CD4-positive, alpha-beta memory T cell (primary cell): ENCODE measurements around the gene EIF4EBP2. TPM values are rescaled to one million over a fixed set of nuclear protein-coding genes. Genes with fewer than 3 reads are reported as not detected.
A peak's percentile ranks its signal among the peaks of the same experiment; 100 is the strongest.

Experiments
- CTCF ChIA-PET: fragments of 350-600 bp; sonication (Branson Sonifier 250); formaldehyde crosslinking; loops from one replicate; lab custom pipeline; 2021; ENCODE audit warnings: inconsistent platforms; ENCODE audit not compliant: partially characterized antibody; lab: Charles Lee
- POLR2A ChIA-PET: fragments of 350-600 bp; sonication (Branson Sonifier 250); formaldehyde crosslinking; loops from one replicate; lab custom pipeline; 2021; ENCODE audit not compliant: partially characterized antibody; lab: Charles Lee
- DNase-seq, 5 donors: peaks; one replicate each; pipeline versions ENCODE4 v3.0.0 to v3.0.0-alpha.2; 2020 to 2022; ENCODE audit warnings: mixed read lengths in 1 of 5
- H3K27ac ChIP-seq: one replicate; pipeline ENCODE4 v1.7.0; 2013; ENCODE audit warnings: low read depth, low read length
- H3K27me3 ChIP-seq: 2 replicates; pipeline ENCODE4 v1.7.0; 2013; ENCODE audit warnings: mild to moderate bottlenecking, low read length, moderate library complexity; ENCODE audit not compliant: insufficient read depth
- H3K36me3 ChIP-seq: 2 replicates; pipeline ENCODE4 v1.7.0; 2013; ENCODE audit warnings: mild to moderate bottlenecking, low read length, moderate library complexity; ENCODE audit not compliant: insufficient read depth
- H3K4me1 ChIP-seq: 2 replicates; pipeline ENCODE4 v1.7.0; 2013; ENCODE audit warnings: mild to moderate bottlenecking, low read length, moderate library complexity; ENCODE audit not compliant: insufficient read depth
- H3K4me3 ChIP-seq, 2 donors: one replicate each; pipeline ENCODE4 v1.7.0; 2013; ENCODE audit warnings: low read length in 2 of 2, mild to moderate bottlenecking in 1 of 2
- H3K9me3 ChIP-seq, 2 donors: one replicate each; pipeline ENCODE4 v1.7.0; 2013; ENCODE audit warnings: low read length in 2 of 2, control low read depth in 1 of 2; ENCODE audit not compliant: control insufficient read depth in 1 of 2
- H3K27ac Mint-ChIP-seq, 7 donors: one replicate each; pipeline ENCODE4 v1.8.0; 2020 to 2021; ENCODE audit warnings: mixed read lengths in 7 of 7, mild to moderate bottlenecking in 6 of 7, inconsistent platforms in 3 of 7, moderate library complexity in 3 of 7
- H3K27me3 Mint-ChIP-seq, 2 donors: one replicate each; pipeline ENCODE4 v1.8.0; 2020 to 2021; ENCODE audit warnings: mixed read lengths in 2 of 2
- H3K36me3 Mint-ChIP-seq, 2 donors: one replicate each; pipeline ENCODE4 v1.8.0; 2020 to 2021; ENCODE audit warnings: mixed read lengths in 2 of 2, inconsistent platforms in 1 of 2, mild to moderate bottlenecking in 1 of 2
- H3K4me1 Mint-ChIP-seq, 4 donors: one replicate each; pipeline ENCODE4 v1.8.0; 2020 to 2021; ENCODE audit warnings: mixed read lengths in 4 of 4, mild to moderate bottlenecking in 1 of 4
- H3K4me3 Mint-ChIP-seq, 8 donors: one replicate each; pipeline ENCODE4 v1.8.0; 2020 to 2021; ENCODE audit warnings: mixed read lengths in 8 of 8, mild to moderate bottlenecking in 7 of 8, moderate library complexity in 6 of 8, inconsistent platforms in 3 of 8
- H3K9me3 Mint-ChIP-seq, 8 donors: one replicate each; pipeline ENCODE4 v1.8.0; 2020 to 2021; ENCODE audit warnings: mixed read lengths in 8 of 8, mild to moderate bottlenecking in 5 of 8, inconsistent platforms in 3 of 8, moderate library complexity in 1 of 8
- intact Hi-C: fragments of 100-400 bp; cut with micrococcal nuclease; formaldehyde crosslinking; loops from one replicate; pipeline ENCODE4 v1.15.1; 2023
- polyA plus RNA-seq, 2 donors: library from polyadenylated mRNA; unstranded; fragments of 300-500 nt; fragmentation: Illumina TruSeq; gene quantifications; one replicate each; pipeline ENCODE4 v1.2.3, GENCODE V29; 2021
- total RNA-seq, 2 experiments: library from RNA; stranded (reverse); gene quantifications; one replicate each; pipeline ENCODE4 v1.2.3, GENCODE V29; 2021

EIF4EBP2 gene
- total and polyA plus RNA-seq, 4 experiments from 2014 or later: 54.5 to 83.9 (median 62.3) TPM

DNA sequence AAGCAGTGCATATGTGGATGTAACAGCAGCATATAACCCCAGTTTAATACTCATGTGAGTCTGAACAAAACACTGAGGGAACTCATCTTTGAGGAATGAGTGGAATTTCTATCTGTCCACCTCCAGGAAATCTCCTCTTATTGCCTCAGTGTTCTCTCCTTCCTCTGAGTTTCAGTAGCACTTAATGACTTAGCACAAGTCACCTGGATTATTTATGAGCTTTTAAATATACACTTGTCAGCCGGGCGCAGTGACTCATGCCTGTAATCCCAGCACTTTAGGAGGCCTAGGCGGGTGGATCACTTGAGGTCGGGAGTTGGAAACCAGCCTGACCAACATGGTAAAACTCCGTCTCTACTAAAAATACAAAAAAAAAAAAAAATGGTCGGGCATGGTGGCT is 25.8 kb upstream of the EIF4EBP2 start:
- no peak overlapping the region for H3K4me3 ChIP-seq
- intact Hi-C loops: no loop called here
- peaks cover 0 to 6% of the 10 kb centered on the region in 2 donors for H3K9me3 ChIP-seq
- no peak for DNase-seq
- POLR2A ChIA-PET: no interaction called here
- no peaks in the 10 kb centered on the region for H3K27me3 Mint-ChIP-seq
- peaks cover 0 to 14% (median 6%) of the 10 kb centered on the region in 4 donors for H3K4me1 Mint-ChIP-seq
- H3K9me3 Mint-ChIP-seq: peaks cover 0 to 8% (median 1%) of the 10 kb centered on the region in 8 donors
- no peaks in the 10 kb centered on the region for H3K27me3 ChIP-seq
- CTCF ChIA-PET: interaction anchor here (0.7 to 3.3 kb wide), 4 partner anchors 11 to 337 kb away, joined by 3 to 19 read pairs (median 6); no protein-coding TSS in a partner anchor
- no peak overlapping the region for H3K27ac ChIP-seq
- H3K4me1 ChIP-seq: peaks cover 13% of the 10 kb centered on the region
- no peaks in the 10 kb centered on the region for H3K36me3 Mint-ChIP-seq
- no peak overlapping the region for H3K27ac Mint-ChIP-seq
- no peak overlapping the region for H3K4me3 Mint-ChIP-seq
- H3K36me3 ChIP-seq: no peaks in the 10 kb centered on the region

DNA sequence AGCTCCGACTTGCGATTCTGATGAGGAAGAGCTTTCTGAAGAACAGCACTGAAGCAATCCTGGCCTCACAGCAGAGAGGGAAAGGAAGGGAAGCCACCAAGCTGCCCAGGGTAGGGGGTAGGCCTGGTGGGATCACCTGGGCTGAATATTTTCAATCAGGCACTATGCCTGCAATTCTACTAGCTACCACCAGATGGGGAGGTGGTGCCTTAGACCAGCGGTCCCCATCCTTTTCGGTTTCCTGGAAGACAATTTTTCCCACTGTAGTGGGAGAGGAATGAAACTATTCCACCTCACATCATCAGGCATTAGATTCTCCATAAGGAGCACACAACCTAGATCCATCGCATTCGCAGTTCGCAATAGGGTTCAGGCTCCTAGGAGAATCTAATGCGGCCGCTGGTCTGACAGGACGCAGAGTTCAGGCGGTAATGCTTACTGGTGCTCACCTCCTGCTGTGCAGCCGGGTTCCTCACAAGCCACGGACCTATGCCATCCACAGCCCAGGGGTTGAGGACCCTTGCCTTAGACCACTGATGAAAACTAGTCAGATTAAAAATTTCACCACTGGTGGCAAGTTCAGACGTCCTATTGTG is 24.3 kb upstream of the EIF4EBP2 start:
- Mint-ChIP-seq H3K4me1 (peaks cover 0 to 14% (median 6%) of the 10 kb centered on the region in 4 donors), H3K9me3 (peaks cover 0 to 8% (median 1%) of the 10 kb centered on the region in 8 donors), H3K36me3 (no peaks in the 10 kb centered on the region), H3K4me3 (peak overlapping the region in 5 of 8 donors; percentile 20 to 31 (median 28)), H3K27me3 (no peaks in the 10 kb centered on the region), H3K27ac (no peak overlapping the region)
- no peak overlapping the region for H3K4me3 ChIP-seq
- H3K9me3 ChIP-seq: peaks cover 0 to 6% of the 10 kb centered on the region in 2 donors
- CTCF ChIA-PET: interaction anchor here (0.7 to 3.3 kb wide), 9 partner anchors 10 to 164 kb away, joined by 3 to 19 read pairs (median 4); no protein-coding TSS in a partner anchor
- no peak for DNase-seq
- no peak overlapping the region for H3K27ac ChIP-seq
- intact Hi-C loops: loop anchor here (10.0 kb wide), 1 partner anchor 375 kb away; no protein-coding TSS in a partner anchor
- no peaks in the 10 kb centered on the region for H3K27me3 ChIP-seq
- no peaks in the 10 kb centered on the region for H3K36me3 ChIP-seq
- peaks cover 13% of the 10 kb centered on the region for H3K4me1 ChIP-seq
- POLR2A ChIA-PET: interaction anchor here (3.3 kb wide), 1 partner anchor 24 kb away, joined by 48 read pairs; the partner anchor contains the start of gene EIF4EBP2

DNA sequence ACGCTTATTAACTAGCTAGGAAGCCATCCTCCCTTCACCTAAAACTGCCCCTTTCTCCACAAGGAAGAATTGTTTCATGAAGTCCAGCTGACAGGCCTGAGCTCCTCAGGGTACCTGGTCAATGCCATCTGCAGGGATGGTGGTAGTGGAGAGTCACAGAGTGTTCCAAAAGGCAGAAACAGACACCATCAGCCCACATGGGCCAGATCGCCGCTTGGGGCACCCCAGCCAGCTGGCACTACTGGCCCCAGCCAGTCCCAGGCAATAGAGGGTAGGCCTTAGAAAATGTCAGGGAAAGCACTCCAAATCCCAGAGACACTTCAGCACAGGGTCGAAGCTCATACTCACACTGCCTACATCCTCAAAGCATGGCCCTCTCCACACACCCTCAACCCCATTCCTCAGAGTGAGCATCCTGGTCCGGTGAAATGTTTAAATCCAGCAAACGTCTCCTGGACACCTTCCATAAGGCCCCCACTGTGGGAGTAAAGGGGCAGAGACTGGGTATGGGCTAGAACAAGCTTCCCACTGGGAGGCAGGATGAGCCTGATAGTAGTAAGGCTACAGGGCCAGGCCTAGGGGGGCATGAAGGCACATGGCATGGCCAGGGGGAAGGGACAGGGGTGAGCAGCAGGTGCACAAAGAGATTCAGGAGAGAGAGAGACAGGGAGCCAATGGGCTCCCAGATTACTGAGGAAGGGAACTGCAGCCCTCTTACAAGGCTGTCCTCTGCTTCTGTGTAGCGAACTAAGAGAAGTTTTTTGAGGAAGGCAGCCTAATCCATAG is 23.4 kb upstream of the EIF4EBP2 start:
- H3K27ac Mint-ChIP-seq: peak overlapping the region in 4 of 7 donors; percentile 9 to 74 (median 56)
- H3K9me3 Mint-ChIP-seq: peaks cover 0 to 8% (median 1%) of the 10 kb centered on the region in 8 donors
- H3K4me1 Mint-ChIP-seq: peaks cover 0 to 14% (median 6%) of the 10 kb centered on the region in 4 donors
- no peak overlapping the region for H3K27ac ChIP-seq
- DNase-seq: no peak
- H3K27me3 ChIP-seq: no peaks in the 10 kb centered on the region
- ChIA-PET POLR2A (interaction anchor here (3.3 kb wide), 1 partner anchor 23 kb away, joined by 48 read pairs; the partner anchor contains the start of gene EIF4EBP2), CTCF (interaction anchor here (1.0 to 2.9 kb wide), 5 partner anchors 9 to 162 kb away, joined by 3 to 7 read pairs (median 4); no protein-coding TSS in a partner anchor)
- H3K4me3 ChIP-seq: no peak overlapping the region
- intact Hi-C loops: loop anchor here (10.0 kb wide), 1 partner anchor 374 kb away; no protein-coding TSS in a partner anchor
- no peaks in the 10 kb centered on the region for H3K36me3 ChIP-seq
- peak overlapping the region in 7 of 8 donors; percentile 88 to 92 (median 90) for H3K4me3 Mint-ChIP-seq
- no peaks in the 10 kb centered on the region for H3K36me3 Mint-ChIP-seq
- H3K4me1 ChIP-seq: peaks cover 13% of the 10 kb centered on the region
- no peaks in the 10 kb centered on the region for H3K27me3 Mint-ChIP-seq
- peaks cover 0 to 6% of the 10 kb centered on the region in 2 donors for H3K9me3 ChIP-seq

DNA sequence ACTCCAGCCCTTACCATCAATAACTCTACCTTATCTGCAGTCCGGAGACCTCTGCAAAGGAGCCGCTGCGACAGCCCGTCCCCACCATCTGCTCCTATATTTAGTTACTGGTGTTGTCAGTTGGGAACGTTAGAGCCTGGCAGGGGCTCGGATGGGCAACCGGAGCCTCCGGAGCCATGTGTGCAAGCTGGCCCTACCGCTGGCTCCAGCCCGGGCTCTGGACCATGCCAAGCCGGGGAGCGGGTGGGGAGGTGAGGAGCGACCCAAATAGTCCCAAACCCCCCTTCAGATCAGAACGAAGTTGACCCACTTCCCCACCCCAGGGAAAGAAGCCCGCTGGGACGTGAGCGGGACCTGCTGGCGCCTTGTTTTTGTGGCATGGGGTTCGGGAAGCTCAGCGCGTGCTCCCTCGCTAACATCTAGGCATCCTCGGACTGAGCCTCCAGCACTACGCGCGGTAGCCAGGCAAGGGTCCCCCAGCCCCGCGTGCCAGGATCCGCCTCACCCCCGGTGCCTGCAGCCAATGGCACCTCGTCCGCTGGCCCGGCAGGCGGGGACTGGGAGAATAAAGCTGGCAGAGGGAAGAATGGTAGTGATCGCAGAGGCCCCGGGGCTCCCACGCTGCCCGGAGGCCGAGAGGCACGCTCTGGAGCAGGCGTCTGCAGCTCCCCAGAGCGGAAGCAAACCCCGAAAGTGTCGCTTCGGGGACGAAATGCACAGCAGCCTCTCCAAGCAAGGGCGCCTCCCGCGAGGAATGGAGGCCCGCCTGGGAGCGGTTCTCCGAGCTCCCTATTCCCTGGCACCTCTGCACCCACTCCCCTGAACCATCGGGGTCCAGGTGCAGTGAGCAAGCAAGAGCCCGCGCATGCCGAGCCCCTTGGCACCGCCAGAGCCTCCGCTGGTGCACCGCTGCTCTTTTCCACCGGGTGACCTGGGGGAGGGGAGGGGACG is 22.2 kb upstream of the EIF4EBP2 start:
- H3K4me3 Mint-ChIP-seq: peak overlapping the region; percentile 88 to 92 (median 90)
- no peaks in the 10 kb centered on the region for H3K36me3 ChIP-seq
- H3K27ac Mint-ChIP-seq: peak overlapping the region in 4 of 7 donors; percentile 37 to 70 (median 50)
- DNase-seq: peak in 1 of 5 donors; percentile 10
- H3K27ac ChIP-seq: peak overlapping the region; percentile 16
- intact Hi-C loops: loop anchor here (1.0 to 10.0 kb wide), 3 partner anchors 23 to 373 kb away; partner anchors contain the start of genes EIF4EBP2 and PPA1
- peak overlapping the region; percentile 82 to 88 for H3K4me3 ChIP-seq
- peaks cover 13% of the 10 kb centered on the region for H3K4me1 ChIP-seq
- peaks cover 0 to 6% of the 10 kb centered on the region in 2 donors for H3K9me3 ChIP-seq
- peaks cover 0 to 8% (median 1%) of the 10 kb centered on the region in 8 donors for H3K9me3 Mint-ChIP-seq
- H3K4me1 Mint-ChIP-seq: peaks cover 0 to 14% (median 6%) of the 10 kb centered on the region in 4 donors
- H3K36me3 Mint-ChIP-seq: no peaks in the 10 kb centered on the region
- no peaks in the 10 kb centered on the region for H3K27me3 Mint-ChIP-seq
- CTCF ChIA-PET: interaction anchor here (1.0 to 1.8 kb wide), 4 partner anchors 17 to 152 kb away, joined by 3 to 6 read pairs (median 4); no protein-coding TSS in a partner anchor
- POLR2A ChIA-PET: interaction anchor here (0.7 to 3.3 kb wide), 4 partner anchors 22 to 150 kb away, joined by 3 to 48 read pairs (median 4); partner anchors contain the start of genes EIF4EBP2 and PPA1
- no peaks in the 10 kb centered on the region for H3K27me3 ChIP-seq

DNA sequence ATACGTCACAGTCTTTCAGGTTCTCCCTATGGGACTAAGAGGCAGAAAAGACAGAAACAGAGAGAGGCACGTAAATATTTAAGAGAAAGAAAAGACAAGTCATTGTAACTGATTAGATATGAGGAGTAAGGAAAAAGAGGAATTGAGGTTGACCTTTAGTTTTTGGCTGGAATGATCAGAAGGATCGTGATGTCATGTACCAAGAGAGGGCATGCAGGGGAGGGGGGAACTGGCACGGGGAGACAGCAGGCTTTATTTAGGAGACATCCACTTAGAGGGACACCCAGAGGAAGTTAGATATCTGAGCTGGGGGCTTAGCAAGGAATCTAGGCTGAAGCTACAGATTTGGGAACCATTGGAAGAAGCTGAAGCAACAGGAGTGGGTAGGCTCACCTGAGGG is 12.3 kb upstream of the EIF4EBP2 start:
- H3K9me3 ChIP-seq: no peaks in the 10 kb centered on the region
- no peaks in the 10 kb centered on the region for H3K36me3 Mint-ChIP-seq
- H3K27me3 ChIP-seq: no peaks in the 10 kb centered on the region
- no peak overlapping the region for H3K27ac Mint-ChIP-seq
- H3K4me3 ChIP-seq: no peak overlapping the region
- peaks cover 0 to 3% (median 0%) of the 10 kb centered on the region in 4 donors for H3K4me1 Mint-ChIP-seq
- H3K36me3 ChIP-seq: no peaks in the 10 kb centered on the region
- H3K9me3 Mint-ChIP-seq: no peaks in the 10 kb centered on the region
- ChIA-PET POLR2A (no interaction called here), CTCF (no interaction called here)
- H3K27me3 Mint-ChIP-seq: peaks cover 0 to 9% of the 10 kb centered on the region in 2 donors
- no peak for DNase-seq
- no peaks in the 10 kb centered on the region for H3K4me1 ChIP-seq
- intact Hi-C loops: no loop called here
- H3K27ac ChIP-seq: no peak overlapping the region
- no peak overlapping the region for H3K4me3 Mint-ChIP-seq

DNA sequence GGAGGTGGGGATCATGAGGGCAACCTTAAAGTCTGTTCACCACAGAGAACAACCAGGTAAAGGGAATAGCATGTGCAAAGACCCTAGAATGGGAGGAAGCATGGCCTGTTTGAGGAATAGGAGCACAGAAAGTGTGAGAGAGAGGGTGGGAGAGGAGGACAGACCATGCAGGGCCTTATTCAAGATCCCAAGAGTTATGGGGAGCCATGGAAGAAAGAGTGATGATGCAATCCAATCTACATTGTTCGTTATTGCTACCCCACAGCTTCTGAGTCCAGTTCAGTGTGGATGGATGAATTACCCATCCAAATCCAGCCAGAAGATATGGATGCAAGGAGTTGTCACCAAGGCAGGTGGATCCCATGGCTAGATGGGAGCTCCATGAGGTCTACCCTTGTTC is 7.8 kb upstream of the EIF4EBP2 start:
- DNase-seq: no peak
- peaks cover 0 to 5% of the 10 kb centered on the region in 2 donors for H3K27me3 Mint-ChIP-seq
- Histone ChIP-seq H3K4me3 (no peak overlapping the region), H3K9me3 (no peaks in the 10 kb centered on the region), H3K4me1 (no peaks in the 10 kb centered on the region), H3K27me3 (no peaks in the 10 kb centered on the region), H3K36me3 (no peaks in the 10 kb centered on the region), H3K27ac (no peak overlapping the region)
- intact Hi-C loops: no loop called here
- H3K4me3 Mint-ChIP-seq: no peak overlapping the region
- H3K4me1 Mint-ChIP-seq: no peaks in the 10 kb centered on the region
- H3K27ac Mint-ChIP-seq: no peak overlapping the region
- POLR2A ChIA-PET: no interaction called here
- H3K9me3 Mint-ChIP-seq: no peaks in the 10 kb centered on the region
- CTCF ChIA-PET: interaction anchor here (2.6 kb wide), 1 partner anchor 31 kb away, joined by 7 read pairs; no protein-coding TSS in a partner anchor
- H3K36me3 Mint-ChIP-seq: no peaks in the 10 kb centered on the region
